ENCODE measurements around the gene PRR7. TPM values are rescaled to one million over a fixed set of nuclear protein-coding genes. Genes with fewer than 3 reads are reported as not detected.

PRR7 gene
- total RNA-seq, 1 experiment from 2014 or later = 40.6 TPM

GRCh38 chr5:177450667-177451424, 4.2 kb downstream of the PRR7 start:
- no peaks in the 10 kb centered on the region for H3K27me3 ChIP-seq (ENCODE audit: low read length)
- no peak overlapping the region for H3K4me2 ChIP-seq (ENCODE audit: low read length)
- no peak for TF ChIP-seq EZH2 (IDR thresholded peaks at IDR 0.05; ENCODE audit: low read length, unreplicated experiment)
- ChIA-PET CTCF (no interaction called here), POLR2A (ENCODE audit: unreplicated experiment) (interaction anchor here (1.0 kb wide), 1 partner anchor 25 kb away, joined by 16 read pairs; the partner anchor contains the start of gene GRK6)
- H3K9ac ChIP-seq (ENCODE audit: low read length) = no peak overlapping the region
- H3K9me3 ChIP-seq (ENCODE audit: low read length) = no peaks in the 10 kb centered on the region
- H3K36me3 ChIP-seq (ENCODE audit: low read depth, low read length) = no peaks in the 10 kb centered on the region
- H3K27ac ChIP-seq (ENCODE audit: low read length) = no peak overlapping the region
- intact Hi-C loops (cut with micrococcal nuclease) = no loop called here
- H3K9me2 ChIP-seq (replicated peaks; ENCODE audit: low read length) = no peaks in the 10 kb centered on the region
- DNase-seq = no peak
- peaks cover 7% of the 10 kb centered on the region for H3F3A ChIP-seq (ENCODE audit: low read length, unreplicated experiment)
- ATAC-seq = no peak
- H4K20me1 ChIP-seq (ENCODE audit: low read length) = no peaks in the 10 kb centered on the region
- H3K79me2 ChIP-seq (ENCODE audit: low read length) = peaks cover 26% of the 10 kb centered on the region
- H3K4me3 ChIP-seq (ENCODE audit: low read length) = no peak overlapping the region
- H2AFZ ChIP-seq (ENCODE audit: low read length) = no peak overlapping the region
- peaks cover 33% of the 10 kb centered on the region for H3K4me1 ChIP-seq (ENCODE audit: insufficient read depth, low read length)
- no TSS peak for BruUV-seq (replicated peaks)

GRCh38 chr5:177452688-177453638, 6.3 kb downstream of the PRR7 start:
- TF ChIP-seq CTCF (conservative IDR thresholded peaks at IDR 0.05; ENCODE audit: low read depth, low read length) (no peak; the same call in 1 of the 2 replicates), EZH2 (IDR thresholded peaks at IDR 0.05; ENCODE audit: low read length, unreplicated experiment) (no peak)
- Histone ChIP-seq H3K27ac (ENCODE audit: low read length) (no peak overlapping the region), H3K4me2 (ENCODE audit: low read length) (peak overlapping the region; percentile 99; the same call in 1 of the 2 replicates), H3F3A (ENCODE audit: low read length, unreplicated experiment) (peaks cover 15% of the 10 kb centered on the region), H4K20me1 (ENCODE audit: low read length) (peaks cover 8% of the 10 kb centered on the region; the same call in 1 of the 2 replicates), H2AFZ (ENCODE audit: low read length) (no peak overlapping the region), H3K36me3 (ENCODE audit: low read depth, low read length) (peaks cover 1% of the 10 kb centered on the region), H3K9ac (ENCODE audit: low read length) (no peak overlapping the region), H3K79me2 (ENCODE audit: low read length) (peaks cover 20% of the 10 kb centered on the region), H3K4me3 (ENCODE audit: low read length) (no peak overlapping the region), H3K9me3 (ENCODE audit: low read length) (no peaks in the 10 kb centered on the region), H3K4me1 (ENCODE audit: insufficient read depth, low read length) (peaks cover 28% of the 10 kb centered on the region), H3K27me3 (ENCODE audit: low read length) (no peaks in the 10 kb centered on the region), H3K9me2 (replicated peaks; ENCODE audit: low read length) (no peaks in the 10 kb centered on the region)
- BruUV-seq (replicated peaks) = no TSS peak
- ChIA-PET POLR2A (ENCODE audit: unreplicated experiment) (interaction anchor here (0.6 kb wide), 1 partner anchor 101 kb away, joined by 5 read pairs; the partner anchor contains the start of gene LMAN2), CTCF (interaction anchor here (0.8 to 3.4 kb wide), 4 partner anchors 49 to 64 kb away, joined by 3 to 36 read pairs (median 4); no protein-coding TSS in a partner anchor)
- intact Hi-C loops (cut with micrococcal nuclease) = no loop called here
- no peak for ATAC-seq
- no peak for DNase-seq

DNA sequence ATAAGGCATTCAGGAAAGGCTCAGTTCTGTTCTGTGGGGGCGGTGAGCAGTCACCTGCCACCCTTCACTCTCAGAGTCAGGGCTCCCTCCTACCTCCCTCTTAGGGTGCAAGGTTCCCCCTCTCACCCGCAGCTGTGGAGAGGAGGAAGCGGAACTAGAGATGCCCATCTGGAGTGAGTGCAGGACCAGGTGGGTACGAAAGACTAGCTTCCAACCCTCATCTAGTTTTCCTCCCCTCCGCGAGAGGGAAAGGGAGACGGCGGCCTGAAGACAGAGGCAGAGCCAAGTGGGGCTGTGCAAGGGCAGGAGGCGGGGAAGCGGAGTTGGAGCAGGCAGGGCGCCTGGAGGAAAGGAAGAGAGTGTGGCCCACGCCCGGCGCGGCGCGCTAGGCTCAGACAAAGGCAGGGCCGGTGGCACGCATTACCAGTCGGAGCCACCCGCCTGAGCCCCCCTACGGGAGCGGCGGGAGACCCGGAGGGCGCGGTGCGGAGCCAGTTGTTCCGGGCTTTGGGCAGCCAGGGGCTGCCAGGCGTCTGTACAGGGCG, 7.3 kb downstream of the PRR7 start:
- H3K27me3 ChIP-seq (ENCODE audit: low read length) = no peaks in the 10 kb centered on the region
- DNase-seq = no peak
- peak overlapping the region; percentile 60; the same call in 1 of the 2 replicates for H2AFZ ChIP-seq (ENCODE audit: low read length)
- peaks cover 12% of the 10 kb centered on the region for H3K79me2 ChIP-seq (ENCODE audit: low read length)
- intact Hi-C loops (cut with micrococcal nuclease) = loop anchor here (1.0 to 2.0 kb wide), 5 partner anchors 27 to 145 kb away; partner anchors contain the start of gene GRK6
- ChIA-PET CTCF (interaction anchor here (1.1 to 3.4 kb wide), 4 partner anchors 51 to 135 kb away, joined by 4 to 36 read pairs (median 4); no protein-coding TSS in a partner anchor), POLR2A (ENCODE audit: unreplicated experiment) (interaction anchor here (0.5 to 0.7 kb wide), 2 partner anchors 44 to 51 kb away, joined by 3 to 4 read pairs; no protein-coding TSS in a partner anchor)
- H4K20me1 ChIP-seq (ENCODE audit: low read length) = peaks cover 14% of the 10 kb centered on the region; the same call in 1 of the 2 replicates
- no peak overlapping the region for H3K27ac ChIP-seq (ENCODE audit: low read length)
- H3K4me3 ChIP-seq (ENCODE audit: low read length) = peak overlapping the region; percentile 88
- peak overlapping the region; percentile 80 for H3K9ac ChIP-seq (ENCODE audit: low read length)
- peaks cover 5% of the 10 kb centered on the region for H3K36me3 ChIP-seq (ENCODE audit: low read depth, low read length)
- H3K4me1 ChIP-seq (ENCODE audit: insufficient read depth, low read length) = peaks cover 18% of the 10 kb centered on the region; the same call in 1 of the 2 replicates
- H3K9me3 ChIP-seq (ENCODE audit: low read length) = no peaks in the 10 kb centered on the region
- no peaks in the 10 kb centered on the region for H3K9me2 ChIP-seq (replicated peaks; ENCODE audit: low read length)
- ATAC-seq = peak; percentile 2; the same call in 1 of the 2 replicates
- TF ChIP-seq EZH2phosphoT487 (IDR thresholded peaks at IDR 0.05; ENCODE audit: borderline replicate concordance, low read length) (no peak), EZH2 (IDR thresholded peaks at IDR 0.05; ENCODE audit: low read length, unreplicated experiment) (no peak), CTCF (conservative IDR thresholded peaks at IDR 0.05; ENCODE audit: low read depth, low read length) (no peak)
- H3K4me2 ChIP-seq (ENCODE audit: low read length) = peak overlapping the region; percentile 99
- H3F3A ChIP-seq (ENCODE audit: low read length, unreplicated experiment) = peaks cover 8% of the 10 kb centered on the region
- BruUV-seq (replicated peaks) = no TSS peak
